Sigmoid colon (tissue), 7 donors: ENCODE results near the gene SYTL5. TPM values are rescaled to one million over a fixed set of nuclear protein-coding genes. Genes with fewer than 3 reads are reported as not detected.

Source experiments
- DNase-seq: peaks from one replicate; pipeline ENCODE4 v3.0.0-alpha.2; 2019
- H3K27ac ChIP-seq, 4 donors: fragments of 200-600 bp; sonication (generic); one replicate each; pipeline ENCODE4 v1.5.1; 2016 to 2019; ENCODE audit warnings: mild to moderate bottlenecking in 1 of 4
- H3K27me3 ChIP-seq, 3 donors: fragments of 200-600 bp; sonication (generic); one replicate each; pipeline ENCODE4 v1.5.1; 2019; ENCODE audit warnings: mild to moderate bottlenecking in 1 of 3
- H3K36me3 ChIP-seq, 4 donors: fragments of 200-600 bp; sonication (generic); one replicate each; pipeline ENCODE4 v1.5.1; 2016 to 2019
- H3K4me1 ChIP-seq, 4 donors: fragments of 200-600 bp; sonication (generic); one replicate each; pipeline ENCODE4 v1.5.1; 2017 to 2019
- H3K4me3 ChIP-seq, 4 donors: fragments of 200-600 bp; sonication (generic); one replicate each; pipeline ENCODE4 v1.5.1; 2017 to 2019; ENCODE audit warnings: mild to moderate bottlenecking in 2 of 4, moderate library complexity in 1 of 4
- H3K9me3 ChIP-seq, 4 donors: fragments of 200-600 bp in 3 of 4; sonication (generic) in 3 of 4; one replicate each; pipeline versions ENCODE4 v1.5.1 to v1.6.1; 2013 to 2019
- CTCF ChIP-seq, 4 experiments: fragments of 450-650 bp in 3 of 4; fragments of 200-600 bp in 1 of 4; IDR thresholded peaks; one replicate each; pipeline ENCODE4 v1.5.1; 2016 to 2019; ENCODE audit warnings: antibody characterized with exemption in 4 of 4, mild to moderate bottlenecking in 3 of 4, moderate library complexity in 2 of 4
- EP300 ChIP-seq, 4 donors: sonication (generic); formaldehyde crosslinking; IDR thresholded peaks; one replicate each; pipeline ENCODE4 v1.6.1; 2017; ENCODE audit warnings: antibody characterized with exemption in 4 of 4
- POLR2A ChIP-seq, 2 donors: fragments of 450-650 bp; IDR thresholded peaks; one replicate each; pipeline ENCODE4 v1.6.1; 2016; ENCODE audit warnings: antibody characterized with exemption in 2 of 2, mild to moderate bottlenecking in 2 of 2, moderate library complexity in 2 of 2
- POLR2AphosphoS5 ChIP-seq, 4 donors: sonication (generic); formaldehyde crosslinking; IDR thresholded peaks; one replicate each; pipeline ENCODE4 v1.6.1; 2017; ENCODE audit warnings: antibody characterized with exemption in 4 of 4
- WGBS, 2 donors: extraction: QIAGEN DNeasy Blood & Tissue Kit; methylation state at CpG; one replicate each; pipeline ENCODE4 v1.1.7; 2013; 5-methylcytosine and 5-hydroxymethylcytosine counted together
- intact Hi-C: fragments of 100-400 bp; cut with DNase I; formaldehyde crosslinking; loops from one replicate; pipeline ENCODE4 v1.15.1; 2023
- polyA plus RNA-seq, 3 donors: library from polyadenylated mRNA; stranded (reverse); fragments of 200-250 nt; gene quantifications; one replicate each; pipeline ENCODE4 v1.2.3, GENCODE V29; 2013
- total RNA-seq, 4 donors: library from RNA; depleted of rRNA; stranded (reverse); fragments of >200 nt; gene quantifications; one replicate each; pipeline ENCODE4 v1.1.0, GENCODE V29; 2016
- donor health status: healthy with polysubstance abuse.
- donor health status: Bipolar disorder and iron deficiency.
- donor health status: healthy.

The SYTL5 gene
- total and polyA plus RNA-seq, 7 donors, result under 0.01 to 21.0 (median 1.9) TPM; not detected in 1

DNA sequence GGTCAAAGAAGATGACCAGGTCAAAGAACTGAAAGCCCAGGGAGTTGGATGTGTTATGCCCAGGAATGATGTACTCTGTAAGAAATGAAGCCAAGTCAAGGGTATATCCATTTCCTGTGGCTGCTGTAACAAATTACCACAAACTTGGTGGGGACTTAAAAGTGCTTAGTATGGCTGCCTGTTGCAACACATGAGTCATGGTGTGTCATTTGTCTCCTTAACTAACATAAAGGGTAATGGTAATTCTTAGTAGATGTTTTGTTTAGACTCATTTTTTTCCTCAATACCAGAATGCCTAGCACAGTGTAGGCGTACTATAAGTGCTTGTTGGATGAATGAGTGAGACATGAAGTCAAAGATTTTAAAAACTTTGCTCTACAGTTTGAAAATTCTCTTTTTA, 45.7 kb downstream of the SYTL5 start:
- TF ChIP-seq POLR2A (IDR thresholded peaks at IDR 0.05) (no peak), CTCF (IDR thresholded peaks at IDR 0.05) (no peak), POLR2AphosphoS5 (IDR thresholded peaks at IDR 0.05) (no peak), EP300 (IDR thresholded peaks at IDR 0.05) (no peak)
- Histone ChIP-seq H3K27ac (no peak overlapping the region), H3K27me3 (no peaks in the 10 kb centered on the region), H3K4me1 (no peaks in the 10 kb centered on the region), H3K9me3 (no peaks in the 10 kb centered on the region), H3K36me3 (no peaks in the 10 kb centered on the region), H3K4me3 (no peak overlapping the region)
- no peak for DNase-seq
- 76 to 86% methylated on average over 1 of the region's 1 CpG for WGBS, 2 donors
- intact Hi-C loops, result no loop called here

DNA sequence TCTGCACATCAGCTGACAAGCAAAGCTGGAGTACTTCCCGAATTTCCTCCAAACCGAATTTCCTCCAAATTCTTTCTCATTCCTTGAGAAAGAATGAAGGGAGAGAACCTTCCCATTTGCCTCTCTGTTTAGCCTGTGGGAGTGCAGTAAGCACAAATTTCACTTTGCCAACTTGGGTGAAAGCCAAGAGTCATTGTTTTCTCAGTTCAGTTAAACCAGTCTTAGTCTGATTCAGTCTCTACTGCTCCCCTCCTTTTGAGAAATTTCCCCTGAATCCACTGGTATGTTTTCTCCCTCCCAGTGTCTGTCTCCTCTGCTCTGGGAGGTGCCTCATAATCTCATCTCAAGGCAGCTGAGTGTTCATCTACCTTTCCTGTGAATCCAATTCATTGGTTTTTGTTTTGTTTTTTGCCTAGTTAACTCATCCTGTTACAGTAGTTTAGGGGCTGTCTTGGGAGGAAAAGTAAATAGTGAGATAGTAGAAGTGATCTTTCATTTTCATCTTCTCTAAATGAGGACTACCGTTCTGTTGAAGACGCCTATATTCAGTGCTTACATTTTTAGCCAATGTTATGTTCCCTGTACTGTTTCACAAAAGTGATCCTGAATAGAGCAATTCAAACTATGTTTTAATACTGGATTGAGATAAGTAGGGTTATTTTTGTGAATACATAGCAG, 49.0 kb downstream of the SYTL5 start:
- H3K4me1 ChIP-seq, result no peaks in the 10 kb centered on the region
- DNase-seq, result no peak
- no peak overlapping the region for H3K4me3 ChIP-seq
- TF ChIP-seq POLR2AphosphoS5 (IDR thresholded peaks at IDR 0.05), result no peak
- TF ChIP-seq CTCF (IDR thresholded peaks at IDR 0.05), result no peak
- no peak for TF ChIP-seq EP300 (IDR thresholded peaks at IDR 0.05)
- TF ChIP-seq POLR2A (IDR thresholded peaks at IDR 0.05), result no peak
- no peaks in the 10 kb centered on the region for H3K36me3 ChIP-seq
- WGBS, 2 donors, result 48 to 74% methylated on average over 4 of the region's 4 CpGs
- H3K9me3 ChIP-seq, result no peaks in the 10 kb centered on the region
- H3K27ac ChIP-seq, result no peak overlapping the region
- no peaks in the 10 kb centered on the region for H3K27me3 ChIP-seq
- intact Hi-C loops, result no loop called here

DNA sequence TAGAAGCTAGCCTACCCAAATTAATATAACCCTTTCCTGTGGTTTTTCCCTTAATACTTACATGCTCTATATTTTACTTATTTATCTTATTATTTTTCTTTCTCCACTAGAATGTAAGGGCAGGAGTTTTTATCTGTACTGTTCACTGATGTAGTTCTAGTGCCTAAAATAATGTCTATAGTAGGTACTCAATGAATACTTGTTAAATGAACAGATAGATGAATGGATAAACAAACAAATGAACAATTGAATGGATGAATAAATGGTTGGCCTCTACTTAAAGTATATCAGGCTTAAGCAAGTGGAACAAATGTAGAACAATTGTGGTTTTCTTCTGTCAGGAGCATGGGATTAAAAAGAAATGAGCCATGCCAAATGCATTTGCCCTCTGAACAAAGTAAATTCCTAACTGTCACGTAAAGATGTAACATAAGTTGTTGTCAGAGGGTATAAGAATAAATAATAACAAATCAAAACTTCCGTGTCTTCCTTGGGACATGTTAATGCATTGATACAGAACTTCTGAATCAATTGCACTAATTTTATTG, 54.1 kb downstream of the SYTL5 start:
- Histone ChIP-seq H3K4me1 (no peaks in the 10 kb centered on the region), H3K27ac (no peak overlapping the region), H3K36me3 (no peaks in the 10 kb centered on the region), H3K4me3 (no peak overlapping the region), H3K9me3 (no peaks in the 10 kb centered on the region), H3K27me3 (no peaks in the 10 kb centered on the region)
- no peak for DNase-seq
- intact Hi-C loops, result no loop called here
- TF ChIP-seq CTCF (IDR thresholded peaks at IDR 0.05) (no peak), POLR2A (IDR thresholded peaks at IDR 0.05) (no peak), EP300 (IDR thresholded peaks at IDR 0.05) (no peak)
- 88 to 94% methylated on average over 2 of the region's 2 CpGs for WGBS, 2 donors

GRCh38 chrX:38061335-38061734, 55.0 kb downstream of the SYTL5 start:
- no peaks in the 10 kb centered on the region for H3K4me1 ChIP-seq
- no peak overlapping the region for H3K27ac ChIP-seq
- no peak overlapping the region for H3K4me3 ChIP-seq
- no peaks in the 10 kb centered on the region for H3K9me3 ChIP-seq
- no peaks in the 10 kb centered on the region for H3K27me3 ChIP-seq
- intact Hi-C loops, result no loop called here
- WGBS, 2 donors, result 6 to 47% methylated on average over 2 of the region's 2 CpGs
- TF ChIP-seq EP300 (IDR thresholded peaks at IDR 0.05), result no peak
- no peak for TF ChIP-seq CTCF (IDR thresholded peaks at IDR 0.05)
- no peak for TF ChIP-seq POLR2A (IDR thresholded peaks at IDR 0.05)
- TF ChIP-seq POLR2AphosphoS5 (IDR thresholded peaks at IDR 0.05), result no peak
- H3K36me3 ChIP-seq, result no peaks in the 10 kb centered on the region
- no peak for DNase-seq

DNA sequence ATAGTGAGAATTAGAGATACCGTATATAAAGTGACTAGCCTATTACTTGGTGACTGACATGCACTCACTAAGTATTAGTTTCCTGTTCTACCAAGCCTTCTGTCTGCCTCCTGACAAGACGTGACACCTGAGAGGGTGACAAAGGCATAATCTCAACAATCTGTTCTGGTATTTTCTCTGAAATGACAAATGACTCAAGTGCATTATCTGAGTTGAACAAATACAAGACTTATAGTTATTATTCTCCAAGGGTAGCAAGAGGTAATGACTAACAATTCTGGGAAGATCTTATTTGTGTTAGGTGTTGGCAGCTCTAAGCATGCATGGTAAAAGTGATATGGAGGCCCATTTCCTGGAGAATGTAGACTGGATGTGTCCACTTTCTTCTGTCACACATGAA, 60.6 kb downstream of the SYTL5 start:
- no peaks in the 10 kb centered on the region for H3K9me3 ChIP-seq
- no peak overlapping the region for H3K4me3 ChIP-seq
- no peak for DNase-seq
- intact Hi-C loops, result no loop called here
- WGBS, 2 donors, result 78 to 81% methylated on average over 2 of the region's 2 CpGs
- no peak overlapping the region for H3K27ac ChIP-seq
- H3K36me3 ChIP-seq, result no peaks in the 10 kb centered on the region
- TF ChIP-seq POLR2A (IDR thresholded peaks at IDR 0.05) (no peak), EP300 (IDR thresholded peaks at IDR 0.05) (no peak), CTCF (IDR thresholded peaks at IDR 0.05) (no peak)
- no peaks in the 10 kb centered on the region for H3K27me3 ChIP-seq
- H3K4me1 ChIP-seq, result no peaks in the 10 kb centered on the region
